Keratinocyte (primary cell): ENCODE data around the gene FHOD3.

Source experiments
- CTCF ChIP-seq, 3 experiments: IDR thresholded peaks in 1 of 3; conservative IDR thresholded peaks in 1 of 3; optimal IDR thresholded peaks in 1 of 3; 2 replicates in 2 of 3; 3 replicates in 1 of 3; pipeline versions ENCODE3 to v1.5.1; 2011; ENCODE audit warnings: low read length in 3 of 3, mild to moderate bottlenecking in 3 of 3, moderate library complexity in 2 of 3, control low read depth in 1 of 3, inconsistent platforms in 1 of 3; ENCODE audit not compliant: insufficient read depth in 2 of 3; ENCODE audit errors: extremely low read depth in 1 of 3
- EZH2 ChIP-seq: IDR thresholded peaks from one replicate; pipeline ENCODE4 v1.6.1; 2012; ENCODE audit warnings: inconsistent platforms, mild to moderate bottlenecking, low read length, moderate library complexity

DNA sequence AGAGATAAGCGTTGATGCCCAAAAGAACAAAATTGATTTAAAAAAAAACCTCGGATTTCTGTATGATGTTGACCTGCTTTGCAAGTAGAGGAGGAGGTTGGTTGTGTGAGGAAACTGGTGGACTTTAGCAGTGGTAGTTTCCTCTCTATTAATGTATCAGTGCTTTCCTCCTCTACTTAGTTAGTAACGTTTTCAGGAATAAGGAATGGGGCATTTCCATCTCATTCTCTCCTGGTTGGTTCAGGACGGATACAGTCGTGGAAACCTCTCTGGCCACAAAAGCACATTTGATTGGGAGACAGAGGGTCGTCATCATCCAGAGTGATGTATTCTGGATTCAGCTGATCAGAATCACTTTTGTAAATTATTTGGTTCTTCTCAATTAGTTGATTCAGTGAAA, 1.5 kb downstream of the FHOD3 start:
- no peak for TF ChIP-seq CTCF (optimal IDR thresholded peaks at IDR 0.05 in 1 of 3, IDR thresholded peaks at IDR 0.05 in 1 of 3, conservative IDR thresholded peaks at IDR 0.05 in 1 of 3; ENCODE audit: extremely low read depth in 1 of 3, insufficient read depth in 2 of 3, low read length in 3 of 3)
- TF ChIP-seq EZH2 = no peak
